ENCODE data around the gene ANKRD60.

Gene ANKRD60

DNA sequence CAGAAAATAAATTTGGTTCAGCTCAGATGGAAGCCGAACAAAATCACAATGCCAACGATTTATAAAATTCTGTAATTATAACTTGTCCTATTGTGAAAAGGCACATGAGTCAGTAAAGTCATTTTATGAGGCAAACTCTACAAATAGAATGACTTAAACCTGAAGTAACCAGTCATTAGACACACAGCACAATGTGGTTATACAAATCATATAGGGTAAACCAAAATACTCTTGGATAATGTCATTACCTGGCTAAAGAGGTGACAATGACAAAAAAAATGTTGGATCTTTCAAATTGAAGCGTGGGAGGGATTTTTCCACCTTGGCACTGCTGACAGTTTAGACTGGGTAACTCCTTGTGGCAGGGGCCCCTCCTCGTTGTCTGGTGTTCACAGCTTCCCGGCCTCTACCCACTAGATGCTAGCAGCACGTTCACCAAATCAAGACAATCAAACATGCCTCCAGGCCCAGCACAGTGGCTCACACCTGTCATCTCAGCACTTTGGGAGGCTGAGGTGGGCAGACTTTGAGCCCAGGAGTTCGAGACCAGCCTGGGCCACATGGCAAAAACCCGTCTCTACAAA lies 5.0 kb downstream of the ANKRD60 start:
- DNase-seq (ENCODE audit: low spot score): no peak

DNA sequence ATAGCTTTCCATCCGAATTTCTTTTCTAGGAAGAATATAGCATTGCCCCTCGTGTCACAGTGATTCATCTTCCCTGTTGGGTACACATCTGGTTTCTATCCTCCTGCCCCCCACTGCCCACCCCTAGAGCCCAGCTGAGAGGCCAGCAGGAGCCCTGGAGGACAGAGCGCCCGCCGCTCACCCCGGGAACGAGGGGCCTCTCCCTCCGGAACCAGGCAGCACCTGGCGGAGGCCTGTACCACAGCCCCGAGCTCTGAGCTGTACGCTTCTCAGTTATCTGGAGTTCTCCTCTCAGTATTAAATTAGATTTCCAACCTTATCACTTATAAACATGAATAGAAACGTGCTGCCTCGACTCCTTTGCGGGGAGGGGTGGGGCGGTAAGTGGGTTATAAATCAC lies 6.0 kb downstream of the ANKRD60 start:
- DNase-seq (ENCODE audit: low spot score): no peak

DNA sequence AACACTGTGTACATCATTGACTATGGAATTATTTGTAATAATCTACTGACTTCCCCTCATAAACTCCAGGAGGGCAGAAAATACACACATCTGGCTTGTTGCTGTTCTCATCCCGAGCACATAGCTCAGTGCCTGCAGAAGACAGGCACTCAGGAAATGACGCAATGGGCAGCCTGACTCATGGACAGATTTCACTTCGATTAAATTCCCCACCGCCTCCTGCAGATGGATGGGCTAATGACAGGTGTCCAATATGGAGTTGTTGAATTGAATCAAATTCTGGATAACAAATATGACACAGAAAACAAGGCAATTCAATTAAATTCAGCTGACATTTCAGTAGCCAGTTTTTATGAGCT lies 9.1 kb downstream of the ANKRD60 start:
- no peak for DNase-seq (ENCODE audit: low spot score)

DNA sequence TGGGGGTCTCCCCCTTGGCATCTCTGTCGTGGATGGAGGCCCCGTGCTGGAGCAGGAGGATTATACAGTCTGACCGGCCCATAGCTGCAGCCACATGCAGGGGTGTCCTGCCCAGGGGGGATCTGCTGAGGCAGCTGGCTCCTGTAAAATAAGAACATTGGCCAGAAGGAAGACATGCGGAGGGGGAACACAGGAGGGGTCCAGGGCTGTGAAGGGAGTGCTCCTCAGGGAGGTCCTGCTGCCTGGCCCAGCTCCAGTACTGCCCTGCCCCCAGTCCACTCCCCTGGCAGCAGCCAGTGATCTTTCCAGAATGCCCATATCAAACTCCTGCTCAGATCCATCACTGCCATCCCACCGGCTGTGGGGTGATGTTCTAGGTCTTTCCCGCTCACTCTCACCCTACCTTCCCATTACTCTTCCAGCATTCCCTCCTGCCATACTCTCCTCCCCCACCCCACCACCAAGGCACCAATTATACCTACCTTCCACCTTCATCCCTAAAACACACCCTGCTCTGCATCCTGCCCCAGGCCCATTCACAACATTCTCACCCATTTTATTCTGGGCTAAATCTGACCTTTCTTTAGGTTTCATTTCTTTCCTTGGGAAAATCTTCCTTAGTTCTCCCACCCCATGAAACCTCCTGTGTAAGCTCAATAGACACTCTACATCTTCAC lies 9.7 kb downstream of the ANKRD60 start:
- DNase-seq (ENCODE audit: low spot score): no peak

DNA sequence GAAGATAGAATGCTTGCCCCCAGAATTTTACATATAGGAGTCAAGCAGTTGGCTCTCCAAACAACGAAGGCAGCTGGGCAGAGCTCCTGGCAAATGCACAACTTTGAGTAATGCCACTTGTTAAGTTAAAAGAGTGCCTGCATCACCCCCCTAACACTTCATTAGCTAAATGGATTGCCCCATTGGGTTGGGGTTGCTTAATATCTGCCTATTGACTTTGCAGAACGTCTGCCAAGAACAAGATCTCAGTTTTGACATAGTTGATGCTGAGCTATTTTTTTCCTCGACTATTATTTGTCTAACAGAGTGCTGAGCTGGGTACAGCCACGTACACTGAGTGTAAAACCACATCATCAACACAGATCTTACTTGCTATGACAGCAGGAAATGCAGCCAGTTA lies 12.1 kb downstream of the ANKRD60 start:
- DNase-seq (ENCODE audit: low spot score): no peak

DNA sequence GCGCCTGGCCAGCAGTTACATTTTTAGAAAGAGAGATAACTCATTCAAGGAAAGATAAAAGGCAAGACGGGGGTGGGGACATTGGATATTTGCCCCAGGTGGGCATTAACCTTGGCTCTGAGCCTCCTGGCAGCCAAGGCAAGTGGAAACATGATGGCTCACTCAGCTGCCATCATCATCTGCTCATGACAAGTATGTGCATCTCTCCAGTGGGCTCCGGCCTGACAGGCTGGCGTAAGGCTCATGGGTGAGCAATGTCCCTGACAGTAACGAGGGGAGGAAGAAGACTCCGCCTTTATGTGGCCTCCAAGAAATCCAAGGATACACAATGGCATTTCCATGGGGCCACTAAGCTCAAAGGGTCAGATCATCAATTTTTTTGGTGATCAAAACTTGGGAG lies 13.3 kb downstream of the ANKRD60 start:
- no peak for DNase-seq (ENCODE audit: low spot score)

DNA sequence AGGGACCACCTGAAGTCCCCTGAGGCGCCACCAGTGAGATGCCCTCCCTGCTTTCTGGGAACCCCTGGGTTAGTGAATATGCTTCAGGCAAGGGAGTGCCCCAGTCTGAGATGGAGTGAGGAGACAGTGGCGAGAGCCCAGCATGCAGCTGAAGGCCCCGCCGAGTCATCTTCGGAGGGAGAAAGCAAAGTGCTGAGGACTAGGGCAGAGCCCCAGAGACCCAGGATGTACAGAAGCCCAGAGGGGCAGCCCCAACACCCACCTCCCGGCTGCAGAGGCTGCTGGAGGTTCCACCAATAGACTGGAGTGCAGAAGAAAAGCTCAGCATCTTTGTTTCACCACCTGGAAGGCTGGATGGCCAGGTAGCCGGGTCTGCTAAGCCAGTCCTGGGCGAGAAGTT lies 14.1 kb downstream of the ANKRD60 start:
- DNase-seq (ENCODE audit: low spot score): no peak

DNA sequence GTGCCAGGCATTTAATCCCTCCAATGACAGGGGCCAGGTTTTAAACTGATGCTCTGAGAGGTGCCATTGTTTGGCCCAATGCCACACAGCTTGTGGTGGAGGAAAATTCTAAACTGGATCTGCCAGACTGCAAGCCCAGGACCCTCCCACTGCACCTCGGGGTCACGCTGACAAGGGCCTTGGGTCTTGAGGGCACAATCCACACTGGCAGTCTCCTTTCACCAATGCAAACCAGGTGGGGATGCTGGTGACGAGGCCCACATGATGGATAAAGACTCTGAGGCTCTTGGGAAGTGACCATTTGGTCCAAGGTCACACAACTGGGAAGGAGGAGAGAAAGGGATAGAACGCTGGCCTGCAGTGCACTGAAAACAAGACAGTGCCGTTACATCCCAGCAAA lies 14.7 kb downstream of the ANKRD60 start:
- no peak for DNase-seq (ENCODE audit: low spot score)

DNA sequence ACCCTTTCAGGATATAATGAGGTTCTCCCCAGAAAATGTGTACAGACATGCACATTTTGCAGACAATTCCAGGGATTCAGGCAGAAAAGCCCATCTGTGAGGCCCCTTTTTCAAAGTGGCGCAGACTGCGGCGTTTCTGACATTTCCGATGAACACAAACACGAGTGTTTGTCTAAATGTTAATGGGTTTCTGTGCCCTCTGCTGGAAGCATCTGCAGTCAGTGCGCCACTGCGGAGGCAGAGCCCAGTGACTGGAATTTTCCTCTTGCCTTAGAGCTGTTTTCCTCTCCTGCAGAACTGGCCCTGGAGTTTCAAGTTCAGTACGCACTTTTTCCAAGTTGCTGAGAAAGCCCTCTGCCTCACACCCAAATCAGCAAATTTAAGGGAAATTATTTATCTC lies 15.3 kb downstream of the ANKRD60 start:
- DNase-seq (ENCODE audit: low spot score): no peak

DNA sequence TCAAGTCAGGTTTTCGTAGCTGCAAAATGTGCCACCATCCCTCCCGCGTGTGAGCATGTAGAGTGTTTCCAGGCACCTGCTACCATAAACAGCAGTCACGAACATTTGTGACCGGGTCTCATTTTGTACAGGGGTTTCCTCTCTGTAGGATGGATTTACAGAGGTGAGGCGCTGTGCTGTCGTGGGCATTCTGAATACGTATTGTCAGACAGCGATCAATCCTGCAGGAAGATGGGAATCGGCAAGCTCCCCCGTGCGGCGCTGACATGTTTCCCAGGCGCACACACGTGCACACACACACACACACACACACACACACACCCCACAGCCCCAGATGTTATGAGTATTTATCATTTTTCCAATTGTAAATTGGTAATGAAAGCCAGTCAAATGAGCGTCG lies 15.8 kb downstream of the ANKRD60 start:
- DNase-seq (ENCODE audit: low spot score): no peak

DNA sequence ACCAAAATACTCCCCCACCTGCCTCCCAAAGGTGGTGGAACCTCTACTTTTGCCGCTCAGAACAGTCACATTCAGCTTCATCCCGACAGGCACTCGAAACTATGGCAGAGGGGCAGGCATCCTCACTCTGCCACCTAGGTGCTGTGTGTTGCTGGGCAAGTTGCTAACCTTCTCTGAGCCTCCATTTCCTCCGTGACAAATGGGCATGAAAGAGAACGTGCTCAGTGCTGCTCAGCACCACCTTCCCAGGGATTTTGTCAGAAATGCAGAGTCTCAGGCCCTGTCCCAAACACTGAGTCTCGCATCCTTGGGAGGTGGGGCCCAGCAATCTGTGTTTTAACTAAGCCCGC lies 18.1 kb downstream of the ANKRD60 start:
- DNase-seq (ENCODE audit: low spot score): no peak

DNA sequence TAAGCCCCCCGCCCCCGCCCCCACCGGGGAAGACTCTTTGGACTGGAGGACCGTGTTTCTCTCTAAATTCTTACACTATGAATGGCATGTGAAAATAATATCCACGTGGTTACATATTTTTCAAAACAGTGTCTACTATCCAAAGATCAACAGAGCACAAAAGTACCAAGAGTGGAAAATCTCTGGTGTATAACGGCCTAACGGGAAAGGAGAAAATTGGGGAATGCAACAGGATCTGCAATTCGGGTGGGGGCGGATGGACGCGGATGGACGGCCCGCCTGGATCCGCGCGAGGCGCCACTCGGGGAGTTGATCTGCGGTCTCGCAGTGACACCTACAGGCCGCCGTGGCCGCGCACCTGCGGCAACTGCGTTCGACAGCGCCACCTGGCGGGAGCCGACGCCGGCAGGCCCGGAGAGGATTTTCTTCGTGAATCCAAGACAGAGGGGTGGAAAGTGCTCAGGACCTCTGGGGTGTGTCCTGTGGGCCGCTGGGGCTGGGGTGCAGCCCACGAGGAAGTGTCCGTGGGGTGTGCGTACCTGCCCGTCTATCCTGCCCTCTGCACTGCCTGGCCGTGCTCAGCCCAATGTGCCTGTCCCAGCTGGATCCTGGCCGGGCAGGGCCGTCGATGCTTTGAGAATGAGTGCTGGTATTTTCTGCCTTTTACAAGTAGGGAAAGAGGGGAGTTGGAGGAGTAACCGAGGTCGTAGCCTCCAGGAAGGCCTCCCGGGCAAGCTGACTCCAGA lies 18.6 kb downstream of the ANKRD60 start:
- DNase-seq (ENCODE audit: low spot score): peak; percentile 85

DNA sequence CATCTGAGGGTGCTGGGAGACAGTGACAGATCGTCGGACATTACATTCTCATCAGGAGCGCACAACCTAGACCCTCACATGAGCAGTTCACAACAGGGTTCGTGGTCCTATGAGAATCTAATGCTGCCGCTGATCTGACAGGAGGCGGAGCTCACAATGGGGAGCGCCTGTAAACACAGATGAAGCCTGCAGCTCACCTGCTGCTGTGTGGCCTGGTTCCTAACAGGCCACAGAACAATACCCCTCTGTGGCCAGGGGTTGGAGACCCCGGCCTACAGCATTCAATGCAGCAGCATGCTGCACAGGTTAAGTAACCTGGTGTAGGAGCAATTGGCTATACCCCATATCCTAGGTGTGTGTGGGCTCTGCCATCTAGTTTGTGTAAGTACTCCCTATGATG lies 19.5 kb downstream of the ANKRD60 start:
- DNase-seq (ENCODE audit: low spot score): no peak

DNA sequence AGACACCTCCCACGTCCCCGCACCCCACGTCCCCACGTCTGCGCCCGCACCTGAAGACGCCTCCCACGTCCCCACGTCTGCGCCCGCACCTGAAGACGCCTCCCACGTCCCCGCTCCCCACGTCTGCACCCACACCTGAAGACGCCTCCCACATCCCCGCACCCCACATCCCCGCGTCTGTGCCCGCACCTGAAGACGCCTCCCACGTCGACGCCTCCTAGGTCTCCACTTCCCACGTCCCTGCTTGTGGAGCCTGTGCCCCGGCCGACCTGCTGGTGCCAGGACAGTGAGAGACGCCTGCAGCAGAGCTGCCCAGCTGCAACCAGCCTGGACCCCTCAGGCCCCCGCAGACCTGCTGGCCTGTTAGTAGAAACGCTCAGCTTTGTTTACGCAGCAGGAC lies 22.6 kb downstream of the ANKRD60 start:
- DNase-seq (ENCODE audit: low spot score): no peak

DNA sequence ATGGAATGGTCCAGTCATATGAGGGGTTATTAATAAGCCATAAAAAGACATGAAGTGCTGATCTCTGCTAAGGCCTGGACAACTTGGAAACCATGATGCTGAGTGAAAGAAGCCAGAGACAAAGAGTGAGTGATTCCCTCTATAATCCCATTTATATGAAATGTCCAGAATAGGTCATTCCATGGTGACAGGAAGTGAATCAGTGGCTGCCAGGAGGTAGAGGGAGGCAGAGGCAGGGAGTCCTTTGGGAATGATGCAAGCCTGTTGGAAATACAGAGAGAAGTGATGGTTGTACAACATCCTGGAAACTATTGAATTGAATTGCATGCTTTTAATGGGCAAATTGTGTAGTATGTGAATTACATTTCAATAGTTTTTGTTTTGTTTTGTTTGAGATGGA lies 26.4 kb downstream of the ANKRD60 start:
- no peak for DNase-seq (ENCODE audit: low spot score)

DNA sequence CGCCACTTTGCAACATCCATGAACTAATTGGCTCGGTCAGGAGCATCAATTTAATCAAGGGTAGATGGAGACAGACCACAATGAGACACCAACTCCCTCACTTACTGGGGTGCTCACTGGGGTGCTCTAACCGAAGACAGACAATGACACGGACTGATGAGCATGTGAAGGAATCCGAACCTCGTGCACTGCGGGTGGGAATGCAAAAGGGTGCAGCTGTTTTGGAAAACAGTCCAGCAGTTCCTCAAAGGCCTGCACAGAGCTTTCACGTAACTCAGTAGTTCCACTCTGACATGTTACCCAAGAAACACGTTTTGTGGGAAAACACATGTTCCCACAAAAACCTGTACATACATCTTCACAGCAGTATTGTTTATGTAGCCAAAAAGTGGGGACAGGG lies 26.8 kb downstream of the ANKRD60 start:
- no peak for DNase-seq (ENCODE audit: low spot score)

DNA sequence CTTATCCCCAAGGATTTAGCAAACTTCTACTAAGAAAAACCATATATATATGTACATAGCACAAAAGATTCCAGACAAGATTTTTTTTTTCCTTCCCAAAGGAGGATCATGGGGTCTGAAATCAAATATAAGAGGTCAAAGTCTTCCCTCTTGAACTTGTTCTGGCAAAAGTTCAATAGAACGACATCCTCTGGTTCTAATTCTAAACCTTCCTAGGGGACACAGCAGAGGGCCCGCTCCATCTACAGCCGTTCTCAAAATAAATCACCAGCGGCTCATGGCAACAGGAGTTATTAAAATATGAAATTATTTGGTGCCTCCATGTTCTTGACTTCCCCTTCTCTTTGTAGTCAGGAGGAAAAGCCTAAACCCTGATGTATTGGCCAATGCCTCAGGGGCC lies 29.0 kb downstream of the ANKRD60 start:
- DNase-seq (ENCODE audit: low spot score): no peak

DNA sequence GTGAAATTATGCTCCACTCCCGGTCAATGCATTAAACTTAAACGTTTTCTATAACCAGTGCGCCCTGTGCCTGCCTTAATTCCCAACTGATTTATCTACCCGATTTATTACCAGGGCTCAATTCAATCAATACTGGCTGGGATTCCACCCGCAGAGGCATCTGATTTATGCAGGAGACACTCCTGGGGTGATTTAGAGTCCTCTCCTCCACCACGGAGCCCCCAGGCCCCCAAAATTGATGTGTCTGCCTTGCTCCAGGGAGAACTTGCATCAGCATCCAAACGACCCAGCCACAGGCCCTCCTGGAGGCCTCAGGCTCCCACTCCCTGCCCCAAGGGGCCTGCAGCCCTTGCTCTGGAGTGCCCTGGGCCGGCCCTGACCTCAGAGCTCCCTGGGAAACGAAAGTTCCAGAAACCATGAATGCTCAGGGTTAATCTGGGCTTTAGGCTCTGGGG lies 29.5 kb downstream of the ANKRD60 start:
- no peak for DNase-seq (ENCODE audit: low spot score)

DNA sequence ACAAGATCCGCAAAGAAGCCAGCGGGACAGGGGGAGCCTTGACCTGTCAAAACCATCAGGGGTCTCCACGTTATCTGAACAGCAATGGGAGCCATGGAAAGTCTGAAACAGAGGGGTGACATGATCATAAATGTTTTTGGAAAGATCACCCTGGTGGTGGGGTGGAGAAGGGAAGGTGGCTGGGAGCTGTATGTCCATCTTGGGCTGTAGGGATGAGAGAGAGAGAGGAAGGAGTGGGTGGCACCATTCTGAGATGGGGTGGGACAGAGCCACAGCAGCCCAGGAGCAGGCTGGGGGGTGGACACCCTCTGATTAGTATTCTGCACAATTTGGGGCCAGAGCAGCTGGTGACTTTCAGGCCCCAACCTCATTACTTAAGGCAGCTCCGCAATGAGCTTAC lies 30.1 kb downstream of the ANKRD60 start:
- no peak for DNase-seq (ENCODE audit: low spot score)

DNA sequence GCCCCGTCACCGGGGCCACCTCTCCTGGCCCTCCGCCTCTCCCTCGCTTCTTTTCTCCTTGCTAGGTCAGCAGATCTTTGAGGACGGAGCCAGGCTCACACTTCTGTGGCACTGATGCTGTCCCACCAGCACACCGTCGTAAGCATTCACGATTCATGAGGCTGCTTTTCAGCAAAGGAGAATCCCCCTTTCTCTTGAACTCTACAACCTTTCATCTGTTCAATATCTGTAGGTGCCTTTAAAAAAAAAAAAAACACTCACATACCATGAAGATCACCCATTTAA lies 31.3 kb downstream of the ANKRD60 start:
- no peak for DNase-seq (ENCODE audit: low spot score)

DNA sequence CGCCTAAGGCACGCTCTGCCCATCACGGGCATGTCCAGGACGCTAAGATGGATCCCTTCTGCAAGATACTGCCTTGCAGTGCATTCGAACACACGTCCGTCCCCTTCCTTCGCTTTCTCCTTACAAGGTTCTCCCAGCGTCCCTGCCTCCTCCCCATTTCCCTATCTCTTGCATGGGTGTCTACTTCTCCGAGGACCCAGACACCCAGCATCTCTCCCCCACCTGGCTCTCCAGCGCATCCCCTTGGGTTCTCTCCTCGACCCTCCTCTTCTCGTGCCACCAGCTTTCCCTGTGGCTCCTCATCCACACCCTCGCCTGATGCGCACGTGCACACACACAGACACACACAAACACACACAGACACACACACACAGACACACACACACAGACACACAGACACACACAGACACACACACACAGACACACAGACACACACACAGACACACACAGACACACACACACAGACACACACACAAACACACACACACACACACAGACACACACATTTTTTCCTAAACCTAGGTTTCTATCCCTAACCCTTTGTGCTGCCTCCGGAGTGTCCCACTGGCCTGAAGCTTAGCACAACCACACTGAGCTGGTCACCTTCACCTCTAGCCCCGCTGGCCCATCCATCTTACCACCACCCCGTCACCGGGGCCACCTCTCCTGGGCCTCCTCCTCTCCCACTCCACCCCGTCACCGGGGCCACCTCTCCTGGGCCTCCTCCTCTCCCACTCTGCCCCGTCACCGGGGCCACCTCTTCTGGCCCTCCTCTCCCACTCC lies 31.9 kb downstream of the ANKRD60 start:
- no peak for DNase-seq (ENCODE audit: low spot score)

DNA sequence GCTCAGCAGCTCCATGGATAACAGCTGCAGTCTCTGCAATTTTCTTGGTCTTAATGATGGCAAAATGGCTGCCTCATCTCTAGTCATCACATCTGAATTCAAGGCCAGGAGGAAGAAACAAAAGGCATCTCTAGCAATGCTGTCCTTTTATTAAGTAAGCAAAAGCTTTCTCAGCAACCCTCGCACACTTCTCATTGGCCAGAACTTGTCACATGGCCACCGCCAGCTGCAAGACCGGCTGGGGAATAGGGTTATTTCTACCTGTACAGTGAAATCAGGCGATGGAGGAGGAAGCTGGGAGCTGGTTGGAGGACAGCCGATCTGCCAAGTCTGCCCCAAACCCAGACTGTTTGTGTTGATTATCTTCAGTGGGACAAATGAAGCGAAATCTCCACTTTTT lies 33.4 kb downstream of the ANKRD60 start:
- no peak for DNase-seq (ENCODE audit: low spot score)

DNA sequence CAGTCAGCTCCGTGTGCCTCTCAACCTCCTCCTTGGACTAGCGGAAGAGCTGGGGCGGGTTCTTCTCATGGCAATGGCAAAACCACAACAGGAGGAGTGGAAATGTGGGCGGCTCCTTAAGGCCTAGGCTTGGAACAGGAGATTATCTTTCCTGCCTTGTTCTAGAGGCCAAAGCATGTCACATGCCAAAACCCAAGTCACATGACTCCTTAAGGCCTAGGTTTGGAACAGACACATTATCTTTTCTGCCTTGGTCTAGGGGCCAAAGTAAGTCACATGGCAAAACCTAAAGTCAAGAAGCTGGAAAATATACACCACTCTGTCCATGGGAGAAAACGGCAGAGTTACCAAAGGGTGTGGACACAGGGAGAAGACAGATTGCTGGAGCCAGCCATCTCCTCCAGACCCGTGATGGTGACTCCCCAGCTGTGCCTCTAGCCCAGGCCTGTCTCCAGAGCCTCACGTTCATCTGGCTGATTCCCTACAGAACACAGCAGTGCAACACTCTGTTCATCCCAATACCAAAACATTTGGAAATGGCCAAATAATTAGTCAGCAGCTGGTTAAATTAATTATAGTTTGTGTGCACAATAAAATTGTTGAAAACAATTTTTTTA lies 34.2 kb downstream of the ANKRD60 start:
- no peak for DNase-seq (ENCODE audit: low spot score)
